B cell (primary cell): Measurements from ENCODE around the gene TCF25. TPM values are rescaled to one million over a fixed set of nuclear protein-coding genes. Genes with fewer than 3 reads are reported as not detected.

Source experiments
- ATAC-seq: fragments of 200-7000 bp; cut with Tn5 transposase; one replicate; pipeline ENCODE4 v1.10.0; 2021; ENCODE audit warnings: low read depth, mild to moderate bottlenecking, moderate number of reproducible peaks, moderate library complexity
- CTCF ChIA-PET: fragments of 350-600 bp; sonication (Branson Sonifier 250); formaldehyde crosslinking; loops from one replicate; lab custom pipeline; 2021; ENCODE audit warnings: antibody characterized with exemption, inconsistent platforms; lab: Charles Lee
- POLR2A ChIA-PET: fragments of 350-600 bp; sonication (Branson Sonifier 250); formaldehyde crosslinking; loops from one replicate; lab custom pipeline; 2021; ENCODE audit warnings: antibody characterized with exemption; lab: Charles Lee
- DNase-seq: peaks from one replicate; pipeline ENCODE4 v3.0.0; 2013
- H2AFZ ChIP-seq: 2 replicates; pipeline ENCODE4 v1.6.1; 2012; ENCODE audit warnings: mild to moderate bottlenecking, low read depth, low read length; ENCODE audit not compliant: insufficient read depth, poor library complexity, severe bottlenecking
- H3K27ac ChIP-seq, 2 donors: 1 replicate in 1 of 2; 2 replicates in 1 of 2; pipeline ENCODE4 v1.5.1; 2012 to 2013; ENCODE audit warnings: low read length in 2 of 2, mild to moderate bottlenecking in 2 of 2, moderate library complexity in 1 of 2
- H3K27me3 ChIP-seq, 4 experiments: fragments of 200-600 bp in 1 of 4; sonication (generic) in 1 of 4; replicated peaks in 1 of 4; 1 replicate in 2 of 4; 2 replicates in 2 of 4; pipeline versions ENCODE4 v1.6.1 to v1.7.0; 2013 to 2016; ENCODE audit warnings: low read length in 3 of 4, mild to moderate bottlenecking in 2 of 4, mixed read lengths in 1 of 4, moderate library complexity in 1 of 4; ENCODE audit not compliant: insufficient read depth in 4 of 4, control insufficient read depth in 3 of 4; ENCODE audit errors: control extremely low read depth in 1 of 4
- H3K36me3 ChIP-seq, 2 experiments: replicated peaks in 1 of 2; 1 replicate in 1 of 2; 2 replicates in 1 of 2; pipeline versions ENCODE4 v1.6.1 to v1.7.1; 2013; ENCODE audit warnings: low read length in 1 of 2; ENCODE audit not compliant: insufficient read depth in 2 of 2, control insufficient read depth in 1 of 2; ENCODE audit errors: control extremely low read depth in 1 of 2, extremely low read depth in 1 of 2
- H3K4me1 ChIP-seq, 2 donors: fragments of 200-600 bp in 1 of 2; sonication (generic) in 1 of 2; 1 replicate in 1 of 2; 2 replicates in 1 of 2; pipeline versions ENCODE4 v1.5.1 to v1.6.1; 2013 to 2017; ENCODE audit warnings: low read length in 2 of 2; ENCODE audit not compliant: control insufficient read depth in 2 of 2, insufficient read depth in 2 of 2
- H3K4me2 ChIP-seq: replicated peaks from 2 replicates; pipeline ENCODE3; 2012; ENCODE audit warnings: mild to moderate bottlenecking, low read depth, low read length; ENCODE audit not compliant: poor library complexity, severe bottlenecking
- H3K4me3 ChIP-seq, 5 experiments: fragments of 200-600 bp in 1 of 5; sonication (generic) in 1 of 5; 1 replicate in 3 of 5; 2 replicates in 2 of 5; pipeline versions ENCODE4 v1.5.1 to v1.7.0; 2011 to 2016; ENCODE audit warnings: low read length in 4 of 5, mild to moderate bottlenecking in 4 of 5, low read depth in 2 of 5, control low read depth in 1 of 5, moderate library complexity in 1 of 5; ENCODE audit not compliant: insufficient read depth in 1 of 5; ENCODE audit errors: control extremely low read depth in 1 of 5, extremely low read depth in 1 of 5
- H3K79me2 ChIP-seq: fragments of 200-600 bp; sonication (generic); one replicate; pipeline ENCODE4 v1.6.0; 2016; ENCODE audit warnings: low read length; ENCODE audit not compliant: control insufficient read depth, insufficient read depth
- H3K9ac ChIP-seq: fragments of 200-600 bp; sonication (generic); 2 replicates; pipeline ENCODE4 v1.6.1; 2017; ENCODE audit warnings: mild to moderate bottlenecking, low read length, moderate library complexity
- H3K9me3 ChIP-seq, 3 donors: one replicate each; pipeline versions ENCODE4 v1.6.1 to v1.7.1; 2013; ENCODE audit warnings: low read length in 2 of 3; ENCODE audit not compliant: control insufficient read depth in 2 of 3, insufficient read depth in 1 of 3; ENCODE audit errors: control extremely low read depth in 1 of 3
- H4K20me1 ChIP-seq: 2 replicates; pipeline ENCODE4 v1.6.0; 2012; ENCODE audit warnings: mild to moderate bottlenecking, low read length; ENCODE audit not compliant: insufficient read depth, control insufficient read depth, poor library complexity, severe bottlenecking
- H3K27ac Mint-ChIP-seq: one replicate; pipeline ENCODE4 v1.8.0; 2021; ENCODE audit warnings: mixed read lengths
- H3K27me3 Mint-ChIP-seq: one replicate; pipeline ENCODE4 v1.8.0; 2021; ENCODE audit warnings: mixed read lengths
- H3K4me1 Mint-ChIP-seq: one replicate; pipeline ENCODE4 v1.8.0; 2021; ENCODE audit warnings: mixed read lengths
- H3K4me3 Mint-ChIP-seq: one replicate; pipeline ENCODE4 v1.8.0; 2021; ENCODE audit warnings: mixed read lengths
- H3K9me3 Mint-ChIP-seq: one replicate; pipeline ENCODE4 v1.8.0; 2022; ENCODE audit warnings: mixed read lengths; ENCODE audit not compliant: insufficient read depth
- CTCF ChIP-seq: fragments of 200-600 bp; IDR thresholded peaks from one replicate; pipeline ENCODE4 v1.8.0; 2022; ENCODE audit warnings: antibody characterized with exemption, mild to moderate bottlenecking
- EZH2 ChIP-seq: IDR thresholded peaks from 2 replicates; pipeline ENCODE4 v1.6.1; 2012; ENCODE audit warnings: borderline replicate concordance, low read depth, mild to moderate bottlenecking, moderate library complexity, low read length; ENCODE audit not compliant: insufficient read depth, poor library complexity, severe bottlenecking
- WGBS: methylation state at CpG from one replicate; pipeline ENCODE4 v1.1.5; 2013; ENCODE audit warnings: missing lambda C conversion rate; ENCODE audit not compliant: insufficient coverage; 5-methylcytosine and 5-hydroxymethylcytosine counted together
- intact Hi-C: fragments of 100-400 bp; cut with micrococcal nuclease; formaldehyde crosslinking; loops from one replicate; pipeline ENCODE4 v1.10.0; 2022
- polyA plus RNA-seq: library from polyadenylated mRNA; depleted of rRNA; stranded (reverse); fragments of >200 nt; gene quantifications from 2 replicates; pipeline ENCODE4 v1.2.3, GENCODE V29; 2012
- total RNA-seq, 2 donors: library from RNA; stranded (reverse); fragments of 120-200 nt in 1 of 2; gene quantifications; 1 replicate in 1 of 2; 2 replicates in 1 of 2; pipeline versions ENCODE4 v1.2.3 to v1.2.4, GENCODE V29; 2013 to 2022

TCF25 gene
- total and polyA plus RNA-seq, 2 donors (not counting 1 experiment from before 2014, with no cell fraction given), result 200 to 444 TPM

DNA sequence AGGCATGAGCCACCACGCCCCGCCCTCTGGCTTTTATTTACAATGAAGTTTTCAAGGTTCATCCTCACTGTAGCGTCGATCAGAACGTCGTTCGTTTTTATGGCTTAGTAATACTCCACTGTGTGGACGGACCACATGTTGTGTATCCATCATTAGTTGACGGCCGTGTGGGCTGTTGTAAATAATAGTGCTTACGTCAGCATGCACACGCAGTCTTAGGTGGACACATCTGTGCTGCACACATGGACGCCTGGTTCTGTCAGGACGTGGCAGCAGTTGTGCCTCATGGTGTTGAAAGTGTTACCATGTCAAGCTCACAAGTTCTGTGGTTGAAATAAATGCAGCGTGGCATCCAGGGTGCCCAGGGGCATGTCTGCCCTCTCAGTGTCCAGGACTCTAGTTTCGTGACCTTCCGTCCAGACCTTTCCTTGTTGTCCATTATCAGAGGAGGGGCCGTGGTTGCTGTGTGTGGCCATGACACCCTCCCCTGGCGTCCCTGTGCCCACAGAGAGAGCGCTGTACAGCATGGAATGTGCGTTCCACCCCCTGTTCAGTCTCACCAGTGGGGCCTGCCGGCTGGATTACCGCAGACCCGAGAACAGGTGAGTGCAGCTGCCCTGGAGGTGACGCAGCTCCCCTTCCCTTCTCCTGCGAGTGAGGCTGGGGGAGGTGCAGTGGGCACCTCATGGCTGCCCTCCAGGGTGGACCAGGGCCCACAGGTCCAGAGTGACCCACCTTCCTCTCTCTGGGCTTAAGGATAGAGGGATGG is 22.3 kb downstream of the TCF25 start:
- Histone ChIP-seq H3K4me1 (no peaks in the 10 kb centered on the region), H4K20me1 (peaks cover 80% of the 10 kb centered on the region), H3K4me2 (no peak overlapping the region), H3K36me3 (peaks cover 2 to 88% of the 10 kb centered on the region in 2 experiments), H3K9me3 (no peaks in the 10 kb centered on the region), H3K4me3 (no peak overlapping the region), H3K27me3 (no peaks in the 10 kb centered on the region), H2AFZ (no peak overlapping the region), H3K27ac (no peak overlapping the region), H3K79me2 (peaks cover 26% of the 10 kb centered on the region), H3K9ac (no peak overlapping the region)
- TF ChIP-seq CTCF, result no peak
- no peak for TF ChIP-seq EZH2
- Mint-ChIP-seq H3K27me3 (no peaks in the 10 kb centered on the region), H3K4me1 (no peaks in the 10 kb centered on the region), H3K27ac (no peak overlapping the region), H3K9me3 (no peaks in the 10 kb centered on the region), H3K4me3 (no peak overlapping the region)
- CTCF ChIA-PET, result no interaction called here
- ATAC-seq (no peak), DNase-seq (no peak)
- 98% methylated on average over 25 of the region's 26 CpGs for WGBS
- intact Hi-C loops, result no loop called here
- POLR2A ChIA-PET, result no interaction called here

DNA sequence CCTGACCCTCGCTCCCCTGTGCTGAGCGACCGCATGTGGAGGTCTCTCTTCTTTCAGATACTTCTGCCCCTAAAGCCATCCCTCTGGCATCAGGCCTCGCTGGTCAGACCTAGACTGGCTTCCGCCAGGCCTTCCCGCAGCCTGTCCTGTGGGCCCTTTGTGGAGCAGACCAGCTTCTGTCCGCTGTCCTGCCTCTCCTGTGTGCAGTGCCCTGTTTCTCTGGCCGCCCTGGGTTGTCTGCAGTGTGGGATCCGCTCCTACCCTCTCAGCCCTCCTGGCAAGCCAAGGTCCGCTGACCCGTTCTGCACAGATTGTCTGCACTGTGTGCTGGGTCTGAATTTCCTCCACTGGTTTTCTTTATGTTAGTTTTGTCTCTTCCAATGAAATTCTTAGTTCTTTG is 23.8 kb downstream of the TCF25 start:
- no peak overlapping the region for H3K27ac ChIP-seq
- no peaks in the 10 kb centered on the region for H3K9me3 ChIP-seq
- H3K4me1 ChIP-seq, result no peaks in the 10 kb centered on the region
- no peak overlapping the region for H3K4me3 Mint-ChIP-seq
- WGBS, result 99% methylated on average over 9 of the region's 11 CpGs
- ATAC-seq, result no peak
- no peaks in the 10 kb centered on the region for H3K27me3 ChIP-seq
- no peak for DNase-seq
- TF ChIP-seq EZH2 (no peak), CTCF (no peak)
- H3K9me3 Mint-ChIP-seq, result no peaks in the 10 kb centered on the region
- H4K20me1 ChIP-seq, result peaks cover 70% of the 10 kb centered on the region
- no peak overlapping the region for H3K9ac ChIP-seq
- intact Hi-C loops, result no loop called here
- no peaks in the 10 kb centered on the region for H3K4me1 Mint-ChIP-seq
- no peak overlapping the region for H2AFZ ChIP-seq
- H3K4me2 ChIP-seq, result no peak overlapping the region
- no peak overlapping the region for H3K27ac Mint-ChIP-seq
- ChIA-PET CTCF (interaction anchor here (1.2 kb wide), 1 partner anchor 13 kb away, joined by 3 read pairs; no protein-coding TSS in a partner anchor), POLR2A (interaction anchor here (0.6 kb wide), 1 partner anchor 9 kb away, joined by 6 read pairs; no protein-coding TSS in a partner anchor)
- peaks cover 2 to 78% of the 10 kb centered on the region in 2 experiments for H3K36me3 ChIP-seq
- H3K27me3 Mint-ChIP-seq, result no peaks in the 10 kb centered on the region
- H3K79me2 ChIP-seq, result peaks cover 18% of the 10 kb centered on the region
- no peak overlapping the region for H3K4me3 ChIP-seq
